Stimulated activated CD4-positive, alpha-beta T cell treated with anti-CD3 and anti-CD28 coated beads, Interleukin-4, amount 100 ng/mL, for 1 hour (primary cell): ENCODE measurements around the gene TMEM147.

Source experiments
- DNase-seq: peaks from one replicate; pipeline ENCODE4 v3.0.0-alpha.2; 2020

The TMEM147 gene

GRCh38 chr19:35549174-35549788 is 3.9 kb downstream of the TMEM147 start:
- DNase-seq = peak; percentile 40

GRCh38 chr19:35549879-35550523 is 4.6 kb downstream of the TMEM147 start:
- no peak for DNase-seq

- no peak for DNase-seq
Observed at GRCh38 chr19:35551091-35551810, 5.8 kb downstream of the TMEM147 start.

DNA sequence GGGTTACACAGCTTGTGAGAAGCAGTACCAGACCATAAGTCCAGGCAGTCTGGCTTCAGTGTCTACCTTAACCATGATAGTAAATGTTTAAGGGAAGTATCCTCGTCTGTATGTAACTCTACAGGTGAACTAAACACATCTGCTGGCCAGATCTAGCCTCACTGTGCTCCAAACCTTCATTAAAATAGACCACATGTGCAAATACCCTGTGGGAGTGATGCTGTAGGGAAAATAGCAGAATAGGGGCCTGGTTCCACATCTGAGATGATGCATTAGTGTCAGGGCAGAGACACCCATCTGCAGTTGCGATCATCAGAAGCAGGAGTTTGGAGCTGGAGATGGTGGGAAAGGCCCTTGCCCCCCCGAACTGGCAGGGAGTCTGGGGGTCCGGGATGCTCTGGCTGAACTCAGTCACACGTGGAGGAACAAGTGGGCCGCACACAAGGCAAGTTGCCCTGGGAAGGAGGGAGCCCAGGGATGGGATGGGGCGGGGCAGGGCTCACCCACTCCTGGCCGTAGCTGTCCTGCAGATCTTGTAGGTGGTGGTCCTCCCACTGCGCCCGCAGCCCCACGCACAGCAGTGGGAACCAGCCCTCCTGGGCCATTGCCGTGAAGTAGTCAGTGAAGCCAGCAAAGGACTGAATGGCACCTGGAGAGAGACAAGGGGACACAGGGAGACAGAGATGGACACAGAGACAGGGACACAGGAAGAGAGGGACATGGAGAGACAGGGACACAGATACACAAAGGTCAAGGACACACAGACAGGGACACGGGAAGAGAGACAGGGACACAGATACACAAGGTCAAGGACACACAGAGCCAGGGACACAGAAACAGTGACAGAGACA is 7.3 kb downstream of the TMEM147 start:
- DNase-seq = no peak

DNA sequence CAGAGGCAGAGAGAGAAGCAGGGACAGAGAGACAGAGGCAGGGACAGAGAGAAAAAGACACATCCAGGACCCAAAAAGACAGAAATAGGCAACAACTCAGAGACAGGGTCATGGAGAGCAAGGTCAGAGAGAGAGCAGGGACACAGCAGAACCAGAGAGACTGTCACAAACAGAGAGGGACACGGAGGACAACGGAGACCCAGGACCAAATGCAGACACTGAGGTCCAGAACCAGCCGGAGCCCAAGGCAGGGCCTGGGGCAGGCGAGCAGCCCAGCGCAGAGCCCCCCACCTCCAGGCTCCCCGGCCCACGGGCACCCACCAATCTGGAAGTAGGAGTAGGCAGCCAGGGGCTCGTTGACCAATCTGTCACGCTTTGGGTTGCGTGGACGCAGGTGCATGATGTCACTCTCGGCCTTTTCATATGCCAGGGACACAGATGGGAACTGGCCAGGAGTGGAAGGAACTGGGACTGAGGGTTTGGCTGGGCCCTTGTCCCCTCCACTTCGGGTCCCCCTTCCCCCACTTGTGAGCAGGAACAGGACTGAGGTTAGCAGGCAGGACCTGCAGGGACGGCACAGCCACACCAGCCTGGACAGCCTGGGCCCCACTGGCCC is 8.1 kb downstream of the TMEM147 start:
- DNase-seq = no peak

- DNase-seq = no peak
Observed at GRCh38 chr19:35554076-35554475, 8.7 kb downstream of the TMEM147 start.

DNA sequence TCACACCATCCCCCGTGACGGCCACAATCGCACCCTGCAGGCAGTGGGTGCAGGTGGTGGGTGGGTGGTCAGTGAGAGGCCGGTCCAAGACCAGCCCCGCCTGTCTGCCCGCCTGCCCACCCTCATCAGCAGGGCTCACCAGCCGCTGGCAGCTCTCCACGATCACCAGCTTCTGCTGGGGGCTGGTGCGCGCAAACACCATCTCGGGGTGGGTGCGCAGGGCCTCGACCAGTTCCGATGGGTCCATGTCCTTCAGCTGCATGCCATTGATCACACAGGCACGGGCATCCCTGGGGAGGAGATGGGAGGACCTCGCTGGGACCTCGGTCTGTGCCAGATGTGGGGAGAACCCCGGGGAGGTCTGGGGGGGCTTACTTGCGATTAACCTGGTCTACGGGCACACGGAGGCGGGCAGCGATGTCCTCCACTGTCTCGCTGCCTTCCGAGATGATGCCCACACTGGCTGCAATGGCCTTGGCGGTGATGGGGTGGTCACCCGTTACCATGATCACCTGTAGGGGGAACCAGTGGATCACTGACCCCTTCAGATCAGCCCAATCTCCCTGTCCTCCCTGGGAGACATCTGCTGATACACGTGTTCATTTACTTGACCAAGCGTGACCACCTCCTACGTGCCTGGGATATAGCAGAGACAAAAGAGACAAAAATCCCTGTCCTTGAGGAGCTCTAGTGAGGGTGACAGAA is 10.0 kb downstream of the TMEM147 start:
- DNase-seq = no peak

GRCh38 chr19:35556025-35556590 is 10.7 kb downstream of the TMEM147 start:
- DNase-seq = no peak

DNA sequence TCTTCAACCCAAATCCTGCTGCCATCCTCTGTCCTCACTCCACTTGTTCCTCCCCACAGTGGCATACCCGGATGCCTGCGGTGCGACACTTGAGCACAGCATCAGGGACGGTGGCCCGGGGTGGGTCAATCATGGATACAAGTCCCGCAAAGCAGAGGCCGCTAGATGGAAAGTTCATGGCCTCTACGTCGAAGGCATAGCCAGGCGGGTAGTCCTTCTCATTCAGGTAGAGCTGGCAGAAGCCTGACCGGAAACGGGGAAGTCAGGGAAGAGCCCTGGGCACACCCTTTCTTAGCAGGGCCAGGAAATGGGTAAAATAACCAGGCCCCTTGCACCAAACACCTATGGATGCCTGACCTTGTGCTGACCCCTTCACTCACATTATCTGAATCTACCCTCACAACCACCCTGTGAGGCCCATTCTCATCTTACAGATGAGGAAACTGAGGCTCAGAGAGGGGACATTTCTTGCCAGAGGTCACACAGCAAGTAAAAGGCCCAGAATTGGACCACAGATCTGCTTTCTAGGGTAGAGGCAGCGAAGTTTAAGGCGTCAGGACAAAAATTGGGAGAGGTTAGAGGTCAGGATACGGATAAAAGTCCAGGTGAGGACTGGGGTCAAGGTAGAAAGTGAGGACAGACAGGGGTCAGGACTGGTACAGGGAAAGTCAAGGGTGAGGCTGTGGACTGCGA is 11.6 kb downstream of the TMEM147 start:
- DNase-seq = no peak

DNA sequence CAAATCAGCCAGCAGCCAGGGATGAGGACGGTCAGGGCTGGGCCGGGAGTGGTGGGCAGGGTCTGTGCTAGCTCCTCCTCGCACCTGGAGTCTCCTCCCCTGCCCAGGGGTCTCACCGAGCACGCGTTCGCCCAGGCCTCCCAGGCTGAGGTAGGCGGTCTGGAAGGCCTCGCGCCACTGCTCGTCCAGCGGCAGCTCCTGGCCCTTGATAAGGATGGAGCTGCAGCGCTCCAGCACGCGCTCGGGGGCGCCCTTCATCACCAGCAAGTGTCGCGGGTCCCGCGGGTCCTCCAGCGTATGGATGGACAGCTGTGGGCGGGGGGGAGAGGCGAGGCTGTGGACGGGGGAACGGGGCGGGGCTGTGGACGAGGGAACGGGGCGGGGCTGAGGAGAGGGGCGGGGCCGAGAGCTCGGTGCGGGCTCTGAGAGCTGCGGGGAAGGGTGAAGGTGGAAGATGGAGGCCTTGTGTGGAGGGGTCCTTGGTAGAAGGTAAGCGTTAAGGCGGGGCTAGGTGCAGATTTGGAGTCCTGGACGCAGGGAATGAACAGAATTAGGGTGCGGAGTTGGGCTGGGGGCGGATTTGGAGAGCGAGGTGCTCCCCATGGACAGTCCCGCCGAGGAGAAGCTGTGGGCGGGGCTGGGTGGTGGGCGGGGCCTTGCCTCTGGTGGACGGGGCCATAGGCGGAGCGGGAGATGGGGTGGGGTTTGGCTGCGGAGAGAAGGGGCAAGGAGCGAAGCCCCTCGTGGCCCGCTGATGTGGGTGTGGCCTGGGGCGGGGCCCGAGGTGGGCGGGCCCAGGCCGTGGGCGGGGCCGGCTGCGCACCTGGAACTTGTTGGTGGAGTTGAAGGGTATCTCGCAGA is 12.3 kb downstream of the TMEM147 start:
- DNase-seq = peak; percentile 62

DNA sequence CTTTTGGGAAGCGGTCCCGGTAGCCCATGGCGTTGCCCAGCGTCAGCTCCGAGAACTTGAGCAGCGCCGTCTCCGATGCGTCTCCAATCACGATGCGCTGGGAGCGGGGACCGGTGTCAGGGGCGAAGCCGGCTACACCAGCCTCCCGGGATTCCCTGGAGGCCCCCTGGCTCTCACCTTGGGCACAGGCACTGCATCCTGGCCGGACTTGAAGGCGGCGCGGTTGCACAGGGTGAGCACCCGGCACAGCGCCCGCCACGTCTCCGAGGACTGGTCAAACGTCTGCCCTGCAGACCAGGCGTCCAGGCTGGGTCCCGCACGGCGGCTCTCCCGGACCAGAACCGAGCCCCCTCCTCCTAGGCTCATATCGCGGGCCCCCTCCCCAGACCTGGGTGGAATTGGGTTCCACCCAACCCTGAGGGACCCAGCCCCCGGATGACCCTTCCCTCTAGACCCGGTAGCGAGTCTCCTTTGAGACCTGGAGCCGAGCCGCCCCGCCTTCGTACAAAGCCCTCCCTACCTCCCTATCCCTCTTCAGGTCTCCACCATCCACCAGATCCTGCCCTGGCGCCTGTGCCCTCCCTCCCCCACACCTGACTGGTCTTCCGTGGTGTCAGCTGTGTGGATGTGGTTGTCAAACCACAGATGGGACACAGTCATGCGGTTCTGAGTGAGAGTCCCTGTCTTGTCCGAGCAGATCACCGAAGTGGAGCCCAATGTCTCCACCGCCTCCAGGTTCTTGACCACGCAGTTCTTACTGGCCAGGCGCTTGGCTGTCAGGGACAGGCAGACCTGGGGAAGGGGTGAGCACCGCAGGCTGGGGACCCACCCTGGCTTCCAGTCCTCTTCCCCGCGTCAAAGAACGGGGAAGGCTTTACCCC is 13.2 kb downstream of the TMEM147 start:
- no peak for DNase-seq

DNA sequence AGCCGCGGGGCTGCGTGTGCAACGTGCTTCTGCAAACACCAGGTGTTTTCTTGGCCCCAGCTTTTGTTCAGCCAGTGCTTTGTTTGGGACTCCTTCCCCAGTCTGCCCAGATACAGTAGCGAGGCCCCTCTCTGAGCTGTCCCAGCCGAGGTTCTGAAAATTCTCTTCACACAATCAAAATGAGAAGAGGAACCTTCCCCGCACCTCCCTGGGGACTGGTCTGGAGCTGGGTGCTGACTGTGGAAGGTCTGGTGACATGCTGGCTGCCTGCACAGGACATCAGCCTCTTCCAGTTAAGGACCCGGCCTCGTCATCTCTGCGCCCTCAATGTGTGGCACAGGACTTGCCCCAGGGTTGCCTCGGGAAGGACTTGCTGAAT is 13.8 kb downstream of the TMEM147 start:
- no peak for DNase-seq

DNA sequence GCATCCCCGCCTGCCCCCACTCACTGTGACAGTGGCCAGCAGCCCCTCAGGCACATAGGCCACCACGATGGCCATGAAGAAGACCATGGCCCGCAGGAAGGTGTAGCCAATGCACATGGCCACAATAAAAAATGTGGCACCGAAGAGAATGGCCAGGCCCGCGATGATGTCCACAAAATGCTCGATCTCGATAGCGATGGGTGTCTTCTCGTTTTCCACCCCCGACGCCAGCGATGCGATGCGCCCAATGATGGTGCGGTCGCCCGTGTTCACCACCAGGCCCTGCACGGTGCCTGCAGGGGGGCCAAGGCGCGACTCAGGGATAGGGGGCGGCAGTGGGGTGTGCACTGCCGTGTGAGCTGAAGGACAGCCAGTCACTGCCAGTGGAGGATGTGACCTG is 14.4 kb downstream of the TMEM147 start:
- no peak for DNase-seq

DNA sequence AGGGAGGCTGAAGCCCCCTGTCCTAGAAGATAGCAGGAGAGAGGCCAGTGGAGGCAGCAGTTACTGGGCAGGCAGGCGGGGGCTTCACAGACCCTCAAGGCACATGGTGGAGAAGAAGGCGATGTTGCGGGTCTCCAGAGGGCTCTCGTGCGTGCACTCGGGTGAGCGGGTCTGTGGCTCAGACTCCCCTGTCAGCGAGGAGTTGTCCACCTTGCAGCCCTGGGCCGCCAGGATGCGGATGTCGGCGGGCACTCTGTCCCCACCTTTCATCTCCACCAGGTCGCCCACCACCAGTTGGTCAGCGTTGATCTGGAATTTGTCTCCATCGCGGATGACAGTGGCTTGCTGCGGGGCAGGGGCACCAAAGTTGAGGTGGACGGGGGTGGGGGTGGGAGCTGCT is 14.8 kb downstream of the TMEM147 start:
- no peak for DNase-seq

- no peak for DNase-seq
Observed at GRCh38 chr19:35560677-35561076, 15.3 kb downstream of the TMEM147 start.

GRCh38 chr19:35561436-35561835 is 16.0 kb downstream of the TMEM147 start:
- no peak for DNase-seq

DNA sequence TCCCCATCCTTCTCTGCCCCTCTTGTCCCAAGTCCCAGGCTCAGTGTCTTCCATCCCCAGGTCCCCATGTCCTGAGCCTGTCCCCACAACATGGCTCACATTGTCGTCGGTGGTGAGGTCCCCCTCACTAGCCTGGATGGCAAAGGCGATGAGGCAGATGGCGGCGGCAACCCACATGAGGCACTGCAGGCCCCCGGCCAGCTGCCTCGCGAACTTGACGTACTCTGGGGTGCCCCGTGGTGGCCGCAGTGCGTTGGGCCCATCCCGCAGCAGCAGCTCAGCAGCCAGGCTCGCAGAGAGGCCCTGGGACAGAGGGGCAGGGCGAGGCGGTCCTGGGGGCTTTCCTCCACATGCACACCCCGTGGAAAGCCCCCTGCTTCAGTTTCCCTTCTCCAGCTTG is 16.9 kb downstream of the TMEM147 start:
- DNase-seq = no peak

- no peak for DNase-seq
Observed at GRCh38 chr19:35562776-35563175, 17.4 kb downstream of the TMEM147 start.

- no peak for DNase-seq
Observed at GRCh38 chr19:35563207-35563829, 17.9 kb downstream of the TMEM147 start, which contains the start of gene ATP4A. TSS of gene ATP4A (minus strand) at chr19:35563658. CDS start at chr19:35563629, 29 bp downstream.
